ENCODE data around the gene HSPA9. TPM values are rescaled to one million over a fixed set of nuclear protein-coding genes. Genes with fewer than 3 reads are reported as not detected.

The HSPA9 gene
- total and polyA plus RNA-seq, 9 of the 15 experiments (the other 6 are each of a cell fraction or from before 2014, with no cell fraction given) = 195 to 583 (median 514) TPM

GRCh38 chr5:138520971-138521370, 54.2 kb downstream of the HSPA9 start:
- ATAC-seq = peak; percentile 6; the same call in 1 of the 3 replicates

GRCh38 chr5:138517437-138517836, 57.8 kb downstream of the HSPA9 start:
- Histone ChIP-seq H3K79me2 (ENCODE audit: control insufficient read depth, insufficient read depth, low read length) (peaks cover 56% of the 10 kb centered on the region), H2AFZ (ENCODE audit: low read depth, low read length) (no peak overlapping the region), H3K9me3 (replicated peaks; ENCODE audit: control insufficient read depth, insufficient read depth, low read depth, low read length) (no peaks in the 10 kb centered on the region), H3K4me2 (ENCODE audit: insufficient read depth, low read length) (no peak overlapping the region), H4K20me1 (replicated peaks; ENCODE audit: control insufficient read depth, insufficient read depth, low read length) (peaks cover 11% of the 10 kb centered on the region), H3K36me3 (ENCODE audit: control insufficient read depth, insufficient read depth, low read length) (peaks cover 90% of the 10 kb centered on the region), H3K27ac (ENCODE audit: extremely low read depth, low read depth, low read length) (no peak overlapping the region), H3K9ac (ENCODE audit: insufficient read depth in 1 of 2, low read depth in 2 of 2, low read length in 2 of 2) (no peak overlapping the region), H3K4me3 (no peak overlapping the region), H3K4me1 (replicated peaks in 1 of 2; ENCODE audit: control insufficient read depth in 2 of 2, insufficient read depth in 2 of 2, low read length in 2 of 2) (0 out of 5 replicates have a peak, but pooled peaks cover 0 to 4% of the 10 kb centered on the region in 2 experiments), H3K27me3 (ENCODE audit: control insufficient read depth in 2 of 2, insufficient read depth in 2 of 2, low read length in 2 of 2) (no peaks in the 10 kb centered on the region), H3K9me1 (ENCODE audit: control insufficient read depth, insufficient read depth, low read length) (peaks cover 4% of the 10 kb centered on the region)
- in situ Hi-C loops (cut with MboI) = no loop called here
- no TSS peak for BruUV-seq (replicated peaks)
- no peak for DNase-seq (ENCODE audit: extremely low read depth in 1 of 4, low spot score in 3 of 4)
- no peak for ATAC-seq
- FAIRE-seq = no peak
- CTCF ChIA-PET (ENCODE audit: low intra/inter-chr PET ratio) = no interaction called here
- POLR2A ChIA-PET = interaction anchor here (0.5 to 2.0 kb wide), 5 partner anchors 12 to 304 kb away, joined by 3 to 6 read pairs (median 5); partner anchors contain the start of genes CDC23 and ETF1
- WGBS (ENCODE audit: insufficient coverage, low coverage, missing lambda C conversion rate) = 96% methylated on average over 4 of the region's 4 CpGs
- intact Hi-C loops (cut with micrococcal nuclease) = no loop called here
- TF ChIP-seq PBX2 (CRISPR knock-in tag; IDR thresholded peaks at IDR 0.05; ENCODE audit: low read depth) (no peak), PBX2 (tag; conservative IDR thresholded peaks at IDR 0.05; ENCODE audit: low read depth) (no peak), PATZ1 (CRISPR knock-in tag; IDR thresholded peaks at IDR 0.05; ENCODE audit: borderline replicate concordance) (no peak), TFE3 (CRISPR knock-in tag; IDR thresholded peaks at IDR 0.05) (no peak), DDX20 (tag; IDR thresholded peaks at IDR 0.05; ENCODE audit: low read depth) (no peak), POLR2AphosphoS2 (IDR thresholded peaks at IDR 0.05; ENCODE audit: low read length) (no peak), ZBTB7A (IDR thresholded peaks at IDR 0.05; ENCODE audit: borderline replicate concordance, control insufficient read depth, low read depth, low read length) (no peak)

More at GRCh38 chr5:138520971-138521370, 54.2 kb downstream of the HSPA9 start:
- no TSS peak for BruUV-seq (replicated peaks)
- in situ Hi-C loops (cut with MboI) (no loop called here), intact Hi-C loops (cut with micrococcal nuclease) (no loop called here)
- Histone ChIP-seq H3K79me2 (ENCODE audit: control insufficient read depth, insufficient read depth, low read length) (peaks cover 84% of the 10 kb centered on the region), H3K36me3 (ENCODE audit: control insufficient read depth, insufficient read depth, low read length) (peaks cover 79% of the 10 kb centered on the region), H3K9me3 (replicated peaks; ENCODE audit: control insufficient read depth, insufficient read depth, low read depth, low read length) (no peaks in the 10 kb centered on the region), H3K9me1 (ENCODE audit: control insufficient read depth, insufficient read depth, low read length) (peaks cover 4% of the 10 kb centered on the region), H3K27me3 (ENCODE audit: control insufficient read depth in 2 of 2, insufficient read depth in 2 of 2, low read length in 2 of 2) (no peaks in the 10 kb centered on the region), H3K27ac (ENCODE audit: extremely low read depth, low read depth, low read length) (peak overlapping the region; percentile 34; the same call in 1 of the 3 replicates), H3K4me1 (replicated peaks in 1 of 2; ENCODE audit: control insufficient read depth in 2 of 2, insufficient read depth in 2 of 2, low read length in 2 of 2) (0 out of 5 replicates have a peak, but pooled peaks cover 0 to 4% of the 10 kb centered on the region in 2 experiments), H4K20me1 (replicated peaks; ENCODE audit: control insufficient read depth, insufficient read depth, low read length) (peaks cover 16% of the 10 kb centered on the region), H3K4me3 (no peak overlapping the region), H3K4me2 (ENCODE audit: insufficient read depth, low read length) (no peak overlapping the region), H3K9ac (ENCODE audit: insufficient read depth in 1 of 2, low read depth in 2 of 2, low read length in 2 of 2) (no peak overlapping the region), H2AFZ (ENCODE audit: low read depth, low read length) (no peak overlapping the region)
- CTCF ChIA-PET (ENCODE audit: low intra/inter-chr PET ratio) = interaction anchor here (0.6 kb wide), 1 partner anchor 24 kb away, joined by 3 read pairs; no protein-coding TSS in a partner anchor
- DNase-seq (ENCODE audit: extremely low read depth in 1 of 4, low spot score in 3 of 4) = no peak
- POLR2A ChIA-PET = interaction anchor here (0.7 to 1.2 kb wide), 3 partner anchors 9 to 22 kb away, joined by 3 read pairs; partner anchors contain the start of gene ETF1
- 100% methylated on average over 1 of the region's 1 CpG for WGBS (ENCODE audit: insufficient coverage, low coverage, missing lambda C conversion rate)
- TF ChIP-seq NFXL1 (CRISPR knock-in tag; IDR thresholded peaks at IDR 0.05) = no peak
- TF ChIP-seq KDM1A (IDR thresholded peaks at IDR 0.05) = no peak
- no peak for TF ChIP-seq CC2D1A (IDR thresholded peaks at IDR 0.05)
- no peak for TF ChIP-seq MTA2 (IDR thresholded peaks at IDR 0.05; ENCODE audit: low read depth)
- no peak for FAIRE-seq

Data from K562 (cell line).